Jurkat, Clone E6-1 (cell line): ENCODE data around the gene EVA1C.
"Not testable (repeated sequence)": the region's sequence is repeated elsewhere in the genome, so short reads cannot be mapped to it uniquely, and the experiment has no call there.

Experiments
- DNase-seq: peaks from one replicate; pipeline ENCODE4 v3.0.0-alpha.2; 2011; ENCODE audit warnings: low read depth, low spot score
- H3K4me3 ChIP-seq: 2 replicates; pipeline ENCODE4 v1.5.1; 2011; ENCODE audit warnings: mild to moderate bottlenecking, low read length, control low read depth, moderate library complexity

EVA1C gene

DNA sequence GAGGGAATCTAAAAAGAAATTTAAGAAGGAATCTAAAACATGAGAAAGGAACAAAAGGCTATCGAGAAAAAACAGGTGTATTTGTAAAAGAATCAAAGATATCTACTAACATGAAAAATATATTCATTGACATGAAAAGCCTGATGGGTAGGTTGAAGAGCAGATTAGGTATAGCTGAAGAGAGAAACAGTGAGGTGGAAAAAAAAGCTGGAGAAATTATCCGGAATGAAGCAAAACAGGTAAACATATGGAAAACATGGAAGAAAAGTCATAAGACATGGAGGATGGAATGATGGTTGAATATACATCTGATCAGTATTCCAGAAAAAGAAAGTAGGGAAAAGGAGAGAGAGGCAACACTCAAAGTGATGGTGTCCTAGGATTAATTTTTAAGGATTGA lies 9.6 kb downstream of the EVA1C start:
- no peak overlapping the region for H3K4me3 ChIP-seq
- no peak for DNase-seq

GRCh38 chr21:32423320-32424190 lies 11.0 kb downstream of the EVA1C start:
- no peak overlapping the region for H3K4me3 ChIP-seq
- DNase-seq, result no peak

DNA sequence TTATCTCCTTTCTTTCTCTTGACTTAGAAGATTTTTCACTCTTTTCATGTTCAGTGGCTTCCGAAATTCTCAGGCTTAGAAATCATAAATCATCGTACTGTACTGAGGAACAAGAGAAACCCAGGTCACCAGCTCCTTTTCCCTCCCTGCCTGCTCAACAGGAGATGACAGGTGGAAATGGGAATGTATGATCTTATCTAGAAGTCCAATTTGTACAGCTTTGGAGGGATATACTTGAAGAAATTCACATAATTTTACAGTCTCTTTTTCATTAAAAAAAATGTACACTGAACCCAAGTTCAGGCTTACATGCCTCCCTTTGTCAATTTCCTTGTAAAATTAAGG lies 11.7 kb downstream of the EVA1C start:
- DNase-seq, result no peak
- no peak overlapping the region for H3K4me3 ChIP-seq

- DNase-seq, result no peak
- no peak overlapping the region for H3K4me3 ChIP-seq
Observed at GRCh38 chr21:32424674-32425073, 12.2 kb downstream of the EVA1C start.

DNA sequence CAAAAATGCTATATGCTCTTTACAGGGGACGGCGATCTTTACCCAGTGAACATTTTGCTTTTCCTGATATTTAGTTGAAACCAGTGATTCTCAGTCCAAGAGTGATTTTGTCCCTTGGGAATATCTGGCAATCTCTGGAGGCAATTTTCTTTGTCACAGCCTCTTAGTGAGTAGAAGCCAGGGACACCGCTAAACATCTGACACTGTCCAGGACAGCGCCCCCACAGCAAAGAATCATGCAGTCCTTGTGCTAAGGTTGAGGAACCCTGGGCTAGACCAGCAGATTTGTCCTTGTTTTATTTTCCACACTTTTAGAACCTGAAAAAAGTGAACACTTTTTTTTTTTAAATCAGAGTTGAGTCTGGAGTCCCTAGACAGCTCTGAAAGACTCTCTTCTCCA lies 13.1 kb downstream of the EVA1C start:
- DNase-seq, result no peak
- no peak overlapping the region for H3K4me3 ChIP-seq

- DNase-seq, result no peak
- H3K4me3 ChIP-seq, result no peak overlapping the region
Observed at GRCh38 chr21:32426066-32426465, 13.6 kb downstream of the EVA1C start.

DNA sequence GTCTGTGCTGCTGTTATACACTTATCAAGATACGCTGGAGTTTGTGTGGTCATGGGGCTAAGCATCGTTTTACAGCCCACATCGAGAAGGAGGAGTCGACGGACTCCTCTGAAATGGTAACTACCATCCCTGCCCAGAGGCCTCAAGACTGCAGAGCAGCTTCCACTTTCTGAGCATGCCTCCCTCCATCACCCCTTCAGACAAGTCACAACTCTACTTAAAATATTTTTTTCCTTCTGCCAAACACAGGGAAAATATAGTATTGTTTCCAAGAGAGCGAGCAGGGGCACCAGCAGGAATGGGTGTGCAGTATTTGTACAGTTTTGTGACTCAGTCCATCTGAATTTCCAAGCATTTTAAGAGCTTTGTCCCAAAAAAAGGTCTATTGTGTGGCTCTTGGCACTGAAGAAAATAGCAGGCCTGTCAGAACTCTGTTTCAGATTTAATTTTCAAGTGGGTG lies 14.1 kb downstream of the EVA1C start:
- no peak overlapping the region for H3K4me3 ChIP-seq
- no peak for DNase-seq

DNA sequence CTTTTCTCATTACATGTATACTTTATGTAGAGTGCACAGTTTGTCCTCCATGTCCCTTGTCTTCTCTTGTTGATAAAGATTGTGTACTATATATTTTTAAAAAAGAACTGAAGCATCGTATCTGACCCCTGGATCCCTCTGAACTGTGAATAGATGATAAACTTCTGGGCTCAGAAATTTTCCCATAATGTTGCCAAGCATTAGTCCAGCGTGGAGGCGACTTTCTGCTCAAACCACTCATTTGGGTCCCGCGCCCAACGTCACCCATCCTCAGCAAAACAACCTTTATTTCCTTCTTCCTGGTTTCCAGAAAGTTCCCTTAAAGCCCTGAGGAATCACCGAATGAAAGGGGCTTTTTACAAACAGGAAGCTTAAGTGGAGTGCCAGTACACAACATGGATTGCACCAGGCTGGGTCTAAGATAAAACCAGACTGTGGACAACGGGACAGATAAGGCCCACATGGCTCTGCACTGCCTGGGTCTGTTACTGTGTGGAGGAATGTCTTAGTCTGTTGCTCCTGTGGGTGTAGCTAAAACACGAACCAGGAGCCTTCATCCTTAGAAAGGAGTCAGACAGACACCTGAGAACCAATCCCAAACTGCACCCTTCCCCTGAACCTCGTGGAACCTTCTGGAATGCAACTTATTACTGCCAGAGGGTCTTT lies 15.6 kb downstream of the EVA1C start:
- H3K4me3 ChIP-seq, result no peak overlapping the region
- no peak for DNase-seq

- DNase-seq, result not testable (repeated sequence)
Observed at GRCh38 chr21:32432982-32433660, 20.6 kb downstream of the EVA1C start.

GRCh38 chr21:32437729-32438128 lies 25.2 kb downstream of the EVA1C start:
- no peak for DNase-seq
- no peak overlapping the region for H3K4me3 ChIP-seq

More at GRCh38 chr21:32432982-32433660, 20.6 kb downstream of the EVA1C start:
- H3K4me3 ChIP-seq, result not testable (repeated sequence)

DNA sequence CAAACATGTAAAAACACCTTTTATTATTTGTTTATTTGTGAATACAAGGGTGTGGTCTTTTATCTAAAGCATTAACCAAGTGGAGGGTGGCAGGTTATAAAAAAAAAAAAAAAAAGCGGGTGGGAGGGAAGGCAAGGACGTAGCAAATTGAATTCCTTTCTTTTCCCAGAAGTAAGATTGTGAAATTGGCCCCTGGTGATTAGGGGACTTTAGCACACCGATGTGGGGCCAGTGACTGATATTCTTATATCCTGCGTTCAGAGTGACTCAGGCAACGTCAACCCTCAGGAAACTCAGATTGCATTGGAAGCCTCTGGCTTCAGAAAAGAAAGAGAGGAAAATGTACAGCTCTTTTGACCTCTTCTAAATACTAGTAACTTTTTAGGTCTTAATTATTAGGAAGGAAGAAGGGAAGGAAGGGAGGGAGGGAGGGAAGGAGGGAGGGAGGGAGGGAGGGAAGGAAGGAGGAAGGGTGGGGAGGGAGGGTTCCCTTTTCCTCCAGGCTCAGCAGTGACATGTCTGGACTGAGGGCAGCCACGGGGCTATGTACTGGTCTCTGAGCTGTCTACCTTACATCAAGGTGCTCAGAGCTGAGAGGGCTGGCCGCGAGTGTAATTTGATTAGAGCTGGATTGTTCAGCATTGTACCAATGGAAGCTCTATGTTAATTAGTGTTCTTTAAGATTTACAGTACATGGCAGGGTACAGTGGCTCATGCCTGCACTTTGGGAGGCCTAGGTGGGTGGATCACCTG lies 30.2 kb downstream of the EVA1C start:
- DNase-seq, result no peak
- H3K4me3 ChIP-seq, result no peak overlapping the region

DNA sequence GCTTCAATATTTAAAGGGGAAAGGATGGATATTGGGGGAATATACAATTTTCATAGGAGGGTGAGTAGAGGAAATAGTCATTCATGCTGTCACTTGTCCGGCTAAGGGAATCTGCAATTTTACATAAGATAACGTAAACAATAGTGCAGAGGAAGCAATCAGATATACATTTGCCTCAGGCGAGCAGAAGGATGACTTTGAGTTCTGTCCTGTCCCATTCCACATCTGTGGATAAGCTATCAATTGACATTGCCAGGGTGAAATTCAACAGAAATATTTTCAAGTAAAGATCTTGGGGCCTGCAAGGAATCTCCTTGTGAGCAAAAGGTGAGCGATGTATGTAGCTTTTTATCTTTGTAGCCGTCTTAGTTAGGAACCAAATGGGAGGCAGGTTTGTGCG lies 32.6 kb downstream of the EVA1C start:
- no peak for DNase-seq
- no peak overlapping the region for H3K4me3 ChIP-seq

GRCh38 chr21:32446440-32446839 lies 33.9 kb downstream of the EVA1C start:
- DNase-seq, H3K4me3 ChIP-seq: not testable (repeated sequence)

DNA sequence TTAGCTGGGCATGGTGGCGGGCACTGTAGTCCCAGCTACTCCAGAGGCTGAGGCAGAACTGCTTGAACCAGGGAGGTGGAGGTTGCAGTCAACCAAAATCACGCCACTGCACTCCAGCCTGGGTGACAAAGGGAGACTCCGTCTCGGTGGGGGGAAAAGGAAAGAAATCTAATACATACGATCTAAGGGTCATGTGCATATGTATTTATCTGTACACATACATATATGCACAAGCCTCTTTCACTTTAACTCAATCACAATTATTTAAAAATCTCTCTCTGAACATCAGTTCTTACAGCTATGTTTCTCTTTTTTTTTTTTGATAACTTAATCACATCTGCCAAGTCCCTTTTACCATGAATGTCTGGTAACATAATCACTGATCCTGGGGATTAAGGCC lies 34.7 kb downstream of the EVA1C start:
- no peak for DNase-seq
- H3K4me3 ChIP-seq, result no peak overlapping the region

DNA sequence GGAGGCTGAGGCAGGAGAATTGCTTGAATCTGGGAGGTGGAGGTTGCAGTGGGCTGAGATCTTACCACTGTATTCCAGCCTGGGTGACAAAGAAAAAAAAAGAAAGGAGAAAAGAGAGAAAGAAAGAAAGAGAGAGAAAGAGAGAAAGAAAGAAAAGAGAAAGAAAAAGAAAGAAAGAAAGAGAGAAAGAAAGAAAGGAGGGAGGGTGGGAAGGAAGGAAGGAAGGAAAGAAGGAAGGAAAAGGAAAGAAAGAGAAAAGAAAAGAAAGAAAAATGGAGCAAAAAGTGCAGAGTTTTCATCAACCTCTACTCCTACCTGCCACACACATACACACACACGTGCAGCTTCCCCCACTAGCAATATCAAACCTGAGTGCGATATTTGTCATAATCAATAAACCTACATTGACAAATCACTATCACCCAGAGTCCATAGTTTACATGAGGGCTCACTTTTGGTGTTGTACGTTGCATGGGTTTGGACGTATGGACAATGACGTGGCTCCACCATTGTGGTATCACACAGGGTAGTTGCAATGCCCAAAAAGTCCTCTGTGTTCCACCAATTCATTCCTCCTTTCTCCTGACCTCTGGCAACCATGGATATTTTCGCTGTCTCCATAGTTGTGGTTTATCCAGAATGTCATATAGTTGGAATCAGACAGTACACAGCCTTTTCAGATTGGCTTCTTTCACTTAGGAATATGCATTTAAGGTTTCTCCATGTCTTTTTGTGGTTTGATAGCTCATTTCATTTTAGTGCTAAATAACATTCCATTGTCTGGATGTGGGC lies 36.5 kb downstream of the EVA1C start:
- DNase-seq, result no peak
- no peak overlapping the region for H3K4me3 ChIP-seq

GRCh38 chr21:32450881-32451701 lies 38.6 kb downstream of the EVA1C start:
- not testable (repeated sequence) for H3K4me3 ChIP-seq, DNase-seq

DNA sequence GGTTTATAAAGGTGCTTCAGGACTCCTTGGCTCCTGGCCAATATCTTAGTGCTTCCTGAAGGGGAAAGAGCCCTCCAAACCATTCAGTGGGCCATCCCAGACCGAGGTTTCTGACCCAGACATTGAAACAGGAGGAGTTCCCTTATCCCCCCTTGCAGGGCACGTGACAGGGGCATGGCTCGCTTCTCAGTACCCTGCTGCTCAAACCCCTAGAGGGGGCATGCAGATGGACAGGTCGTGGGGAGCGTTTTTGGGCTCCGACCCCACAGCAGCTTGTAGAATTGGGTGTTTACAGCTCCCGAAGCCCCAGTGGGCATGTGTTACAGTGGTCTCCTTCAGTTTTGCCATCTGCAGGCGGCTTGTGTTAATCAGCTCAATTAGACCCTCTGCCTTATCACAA lies 39.7 kb downstream of the EVA1C start:
- not testable (repeated sequence) for DNase-seq, H3K4me3 ChIP-seq

- no peak for DNase-seq
- H3K4me3 ChIP-seq, result no peak overlapping the region
Observed at GRCh38 chr21:32452641-32453040, 40.1 kb downstream of the EVA1C start.
